Neural progenitor cell (in vitro differentiated cells): Measurements from ENCODE around the gene MYL4.

ENCODE experiments used
- CTCF ChIP-seq: fragments of 200-600 bp; sonication (generic); IDR thresholded peaks from 2 replicates; pipeline ENCODE4 v1.5.1; 2017; ENCODE audit warnings: antibody characterized with exemption, mild to moderate bottlenecking
- EZH2 ChIP-seq: fragments of 200-600 bp; sonication (generic); IDR thresholded peaks from 2 replicates; pipeline ENCODE4 v1.6.1; 2017; ENCODE audit warnings: antibody characterized with exemption, mild to moderate bottlenecking, moderate library complexity

- TF ChIP-seq CTCF, result no peak
- no peak for TF ChIP-seq EZH2
These were observed 38.4 kb upstream of the MYL4 start for GRCh38 chr17:47170710-47171109.
